ENCODE results near the gene RPL39L. TPM values are rescaled to one million over a fixed set of nuclear protein-coding genes. Genes with fewer than 3 reads are reported as not detected.

The RPL39L gene
- total RNA-seq, 6 donors from 2014 or later: 1.6 to 8.2 (median 4.8) TPM

DNA sequence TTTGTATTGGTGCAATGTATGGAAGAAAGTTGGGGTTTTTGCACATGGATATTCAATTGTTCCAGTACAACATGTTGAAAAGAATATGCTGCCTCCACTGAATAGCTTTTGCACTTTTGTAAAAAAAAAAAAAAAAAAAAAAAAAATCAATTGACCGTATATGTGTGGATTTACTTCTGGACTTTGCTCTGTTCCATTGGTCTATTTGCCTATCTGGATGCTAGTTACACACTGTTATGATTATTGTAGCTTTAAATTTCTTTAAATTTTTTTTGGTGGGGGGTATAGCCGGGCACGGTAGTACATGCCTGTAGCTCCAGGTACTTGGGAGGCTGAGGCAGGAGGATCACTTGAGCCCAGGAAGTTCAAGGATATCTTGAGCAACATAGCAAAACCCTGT lies 52.5 kb downstream of the RPL39L start:
- H3K4me3 ChIP-seq: no peak overlapping the region
- no peak overlapping the region for H3K27ac ChIP-seq
- no peaks in the 10 kb centered on the region for H3K27me3 ChIP-seq
- peaks cover 0 to 7% (median 3%) of the 10 kb centered on the region in 4 donors for H3K4me1 ChIP-seq
- DNase-seq: no peak
- TF ChIP-seq EP300 (IDR thresholded peaks at IDR 0.05): no peak
- TF ChIP-seq, protein P1, sequence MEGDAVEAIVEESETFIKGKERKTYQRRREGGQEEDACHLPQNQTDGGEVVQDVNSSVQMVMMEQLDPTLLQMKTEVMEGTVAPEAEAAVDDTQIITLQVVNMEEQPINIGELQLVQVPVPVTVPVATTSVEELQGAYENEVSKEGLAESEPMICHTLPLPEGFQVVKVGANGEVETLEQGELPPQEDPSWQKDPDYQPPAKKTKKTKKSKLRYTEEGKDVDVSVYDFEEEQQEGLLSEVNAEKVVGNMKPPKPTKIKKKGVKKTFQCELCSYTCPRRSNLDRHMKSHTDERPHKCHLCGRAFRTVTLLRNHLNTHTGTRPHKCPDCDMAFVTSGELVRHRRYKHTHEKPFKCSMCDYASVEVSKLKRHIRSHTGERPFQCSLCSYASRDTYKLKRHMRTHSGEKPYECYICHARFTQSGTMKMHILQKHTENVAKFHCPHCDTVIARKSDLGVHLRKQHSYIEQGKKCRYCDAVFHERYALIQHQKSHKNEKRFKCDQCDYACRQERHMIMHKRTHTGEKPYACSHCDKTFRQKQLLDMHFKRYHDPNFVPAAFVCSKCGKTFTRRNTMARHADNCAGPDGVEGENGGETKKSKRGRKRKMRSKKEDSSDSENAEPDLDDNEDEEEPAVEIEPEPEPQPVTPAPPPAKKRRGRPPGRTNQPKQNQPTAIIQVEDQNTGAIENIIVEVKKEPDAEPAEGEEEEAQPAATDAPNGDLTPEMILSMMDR (IDR thresholded peaks at IDR 0.05): no peak
- TF ChIP-seq POLR2A (IDR thresholded peaks at IDR 0.05): no peak
- peaks cover 0 to 8% (median 3%) of the 10 kb centered on the region in 4 donors for H3K9me3 ChIP-seq
- ATAC-seq (ENCODE audit: low FRiP score in 2 of 2): no peak
- no peaks in the 10 kb centered on the region for H3K36me3 ChIP-seq
- WGBS, 2 donors: 85 to 97% methylated on average over 3 of the region's 3 CpGs

DNA sequence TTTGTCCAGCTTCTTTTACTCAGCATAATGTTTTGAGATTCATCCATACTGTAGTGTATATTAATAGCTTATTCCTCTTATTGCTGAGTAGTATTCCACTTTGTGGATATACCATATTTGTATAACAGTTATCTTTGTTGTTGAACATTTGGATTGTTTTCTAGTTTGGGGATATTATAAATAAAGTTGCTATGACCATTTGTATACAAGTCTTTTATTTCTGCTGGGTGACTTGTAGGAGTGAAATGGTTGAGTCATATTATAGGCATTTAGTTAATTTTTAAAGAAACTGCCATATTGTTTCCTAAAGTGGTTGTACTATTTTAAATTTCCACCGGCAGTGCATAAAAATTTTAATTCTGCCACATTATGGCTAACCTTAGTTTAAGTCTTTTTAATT lies 53.4 kb downstream of the RPL39L start:
- Histone ChIP-seq H3K4me1 (peaks cover 0 to 7% (median 3%) of the 10 kb centered on the region in 4 donors), H3K27me3 (no peaks in the 10 kb centered on the region), H3K36me3 (no peaks in the 10 kb centered on the region), H3K9me3 (peaks cover 0 to 8% (median 3%) of the 10 kb centered on the region in 4 donors), H3K4me3 (no peak overlapping the region), H3K27ac (no peak overlapping the region)
- no peak for ATAC-seq (ENCODE audit: low FRiP score in 2 of 2)
- no peak for TF ChIP-seq POLR2AphosphoS5 (IDR thresholded peaks at IDR 0.05)
- TF ChIP-seq POLR2A (IDR thresholded peaks at IDR 0.05): no peak
- TF ChIP-seq EP300 (IDR thresholded peaks at IDR 0.05): no peak
- TF ChIP-seq, protein P1 (IDR thresholded peaks at IDR 0.05): no peak
- 96 to 97% methylated on average over 1 of the region's 1 CpG for WGBS, 2 donors
- DNase-seq: no peak

DNA sequence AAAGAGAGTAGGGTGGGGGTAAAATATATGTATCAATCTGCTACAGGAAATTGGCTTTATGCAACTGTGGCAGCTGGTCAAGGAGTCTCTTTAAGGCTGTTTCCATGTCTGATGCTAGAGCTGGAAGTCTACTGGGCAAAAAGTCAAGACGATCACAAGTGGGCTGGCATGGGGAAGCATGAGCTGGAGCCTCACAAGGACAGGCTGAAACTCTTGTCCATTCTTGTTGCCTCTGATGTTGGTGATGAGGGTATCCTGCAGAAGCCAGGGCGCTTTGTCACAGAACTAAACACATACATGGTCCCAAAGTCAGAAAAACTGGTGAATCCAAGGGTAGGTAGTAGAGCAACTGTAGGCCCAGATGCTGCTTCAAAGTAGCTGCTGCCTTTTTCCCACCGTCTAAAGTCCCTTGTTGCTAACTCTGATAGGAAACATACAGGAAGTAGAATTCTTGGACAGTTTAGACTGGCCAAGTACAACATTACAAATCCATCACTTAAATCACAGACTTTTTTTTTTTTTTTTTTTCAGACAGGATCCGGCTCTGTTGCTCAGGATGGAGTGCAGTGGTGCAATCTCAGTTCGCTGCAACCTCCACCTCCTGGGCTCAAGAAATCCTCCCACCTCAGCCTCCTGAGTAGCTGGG lies 54.2 kb downstream of the RPL39L start:
- no peak for TF ChIP-seq POLR2A (IDR thresholded peaks at IDR 0.05)
- no peak for TF ChIP-seq POLR2AphosphoS5 (IDR thresholded peaks at IDR 0.05)
- TF ChIP-seq, protein P1 (IDR thresholded peaks at IDR 0.05): no peak
- no peak for TF ChIP-seq EP300 (IDR thresholded peaks at IDR 0.05)
- no peak for DNase-seq

DNA sequence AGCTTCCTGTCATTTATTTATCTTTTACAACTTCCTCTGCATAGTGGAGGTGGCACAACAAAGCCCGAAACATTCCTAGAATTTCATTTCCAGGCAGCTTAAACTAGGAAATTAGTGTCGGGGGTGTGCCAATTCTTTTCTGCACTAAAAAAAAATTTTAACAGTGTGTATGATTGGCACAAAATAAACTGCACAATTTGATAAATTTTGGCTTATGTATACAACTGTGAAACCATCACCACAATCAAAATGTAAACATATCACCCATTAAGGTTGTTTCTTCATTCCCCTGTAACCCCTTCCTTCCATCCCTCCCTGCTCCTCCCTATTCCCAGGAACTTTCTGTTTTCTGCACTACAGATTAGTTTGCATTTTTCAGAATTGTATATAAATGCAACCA lies 54.7 kb downstream of the RPL39L start:
- Histone ChIP-seq H3K36me3 (no peaks in the 10 kb centered on the region), H3K27me3 (no peaks in the 10 kb centered on the region), H3K9me3 (peaks cover 0 to 8% (median 3%) of the 10 kb centered on the region in 4 donors), H3K4me3 (no peak overlapping the region), H3K4me1 (peaks cover 0 to 7% (median 3%) of the 10 kb centered on the region in 4 donors), H3K27ac (no peak overlapping the region)
- WGBS, 2 donors: 34 to 47% methylated on average over 2 of the region's 2 CpGs
- no peak for DNase-seq
- ATAC-seq (ENCODE audit: low FRiP score in 2 of 2): no peak
- TF ChIP-seq POLR2AphosphoS5 (IDR thresholded peaks at IDR 0.05) (no peak), EP300 (IDR thresholded peaks at IDR 0.05) (no peak)
- TF ChIP-seq, protein P1 (IDR thresholded peaks at IDR 0.05): no peak

More for the DNA sequence above, 54.2 kb downstream of the RPL39L start:
- H3K4me1 ChIP-seq: peaks cover 0 to 7% (median 3%) of the 10 kb centered on the region in 4 donors
- no peaks in the 10 kb centered on the region for H3K27me3 ChIP-seq
- no peak overlapping the region for H3K27ac ChIP-seq
- no peak overlapping the region for H3K4me3 ChIP-seq
- H3K9me3 ChIP-seq: peaks cover 0 to 8% (median 3%) of the 10 kb centered on the region in 4 donors
- H3K36me3 ChIP-seq: no peaks in the 10 kb centered on the region
- WGBS, 2 donors: 56 to 69% methylated on average over 5 of the region's 5 CpGs
- ATAC-seq (ENCODE audit: low FRiP score in 2 of 2): no peak

DNA sequence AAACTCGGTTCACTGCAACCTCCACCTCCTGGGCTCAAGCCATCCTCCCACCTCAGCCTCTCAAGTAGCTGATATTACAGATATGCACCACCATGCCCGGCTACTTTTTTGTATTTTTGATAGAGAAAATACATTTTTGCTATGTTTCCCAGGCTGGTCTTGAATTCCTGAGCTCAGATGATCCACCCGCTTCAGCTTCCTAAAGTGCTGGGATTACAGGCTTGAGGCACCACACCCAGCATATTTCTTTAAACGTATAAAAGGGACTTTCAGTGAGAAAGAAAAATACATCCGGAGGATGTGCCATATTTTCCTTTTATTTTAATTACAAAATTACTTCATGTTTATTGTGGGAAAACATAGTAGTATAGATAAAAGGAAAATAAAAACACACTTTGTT lies 55.2 kb downstream of the RPL39L start:
- Histone ChIP-seq H3K4me3 (no peak overlapping the region), H3K27me3 (no peaks in the 10 kb centered on the region), H3K9me3 (peaks cover 0 to 8% (median 3%) of the 10 kb centered on the region in 4 donors), H3K4me1 (peaks cover 0 to 7% (median 3%) of the 10 kb centered on the region in 4 donors), H3K36me3 (no peaks in the 10 kb centered on the region), H3K27ac (no peak overlapping the region)
- DNase-seq (no peak), ATAC-seq (ENCODE audit: low FRiP score in 2 of 2) (no peak)
- 41 to 62% methylated on average over 5 of the region's 5 CpGs for WGBS, 2 donors
- TF ChIP-seq POLR2A (IDR thresholded peaks at IDR 0.05) (no peak), POLR2AphosphoS5 (IDR thresholded peaks at IDR 0.05) (no peak), EP300 (IDR thresholded peaks at IDR 0.05) (no peak)
- TF ChIP-seq, protein P1 (IDR thresholded peaks at IDR 0.05): no peak

Data from upper lobe of left lung (tissue), 6 donors.